HepG2 (cell line): ENCODE results near the gene HMGCS2. TPM values are rescaled to one million over a fixed set of nuclear protein-coding genes. Genes with fewer than 3 reads are reported as not detected.

ENCODE experiments used
- BHLHE40 ChIP-seq: IDR thresholded peaks from 2 replicates; pipeline ENCODE4 v1.6.1; 2011; ENCODE audit warnings: low read length, improper control_type of control experiment
- ESRRA ChIP-seq: sonication (generic); formaldehyde crosslinking; IDR thresholded peaks from 2 replicates; pipeline ENCODE4 v1.5.1; 2020; ENCODE audit warnings: mild to moderate bottlenecking, low read depth, missing genetic modification reagents
- HMG20B ChIP-seq: conservative IDR thresholded peaks from 2 replicates; pipeline ENCODE4 v1.6.1; 2016; ENCODE audit warnings: missing genetic modification reagents, missing compliant biosample characterization
- KAT7 ChIP-seq: IDR thresholded peaks from 2 replicates; pipeline ENCODE4 v1.6.1; 2018; ENCODE audit warnings: borderline replicate concordance, missing compliant biosample characterization
- KAT8 ChIP-seq: IDR thresholded peaks from 2 replicates; pipeline ENCODE4 v1.6.1; 2016; ENCODE audit warnings: missing genetic modification reagents, missing compliant biosample characterization
- KLF9 ChIP-seq: IDR thresholded peaks from 2 replicates; pipeline ENCODE4 v1.6.1; 2016; ENCODE audit warnings: low read depth
- MYC ChIP-seq: sonication (generic); formaldehyde crosslinking; IDR thresholded peaks from 2 replicates; pipeline ENCODE4 v1.9.0; 2021; ENCODE audit warnings: missing genetic modification reagents, borderline replicate concordance
- NFKBIZ ChIP-seq: IDR thresholded peaks from 2 replicates; pipeline ENCODE4 v1.6.1; 2018; ENCODE audit warnings: missing genetic modification reagents, missing compliant biosample characterization
- PHF5A ChIP-seq: IDR thresholded peaks from one replicate; pipeline ENCODE4 v1.6.1; 2018; ENCODE audit warnings: low read depth, missing genetic modification reagents; ENCODE audit not compliant: unreplicated experiment
- SSRP1 ChIP-seq: IDR thresholded peaks from 2 replicates; pipeline ENCODE4 v1.6.1; 2016; ENCODE audit warnings: control low read depth
- ZEB1 ChIP-seq: IDR thresholded peaks from 2 replicates; pipeline ENCODE4 v1.6.1; 2012; ENCODE audit warnings: mild to moderate bottlenecking, low read depth, inconsistent platforms; ENCODE audit not compliant: insufficient replicate concordance
- ZMYM4 ChIP-seq: sonication (generic); formaldehyde crosslinking; IDR thresholded peaks from 2 replicates; pipeline ENCODE4 v1.8.1; 2023; ENCODE audit warnings: mild to moderate bottlenecking, missing genetic modification reagents
- ZNF260 ChIP-seq: sonication (generic); formaldehyde crosslinking; IDR thresholded peaks from 2 replicates; pipeline ENCODE4 v1.4.0; 2020; ENCODE audit warnings: missing genetic modification reagents, low read depth, mild to moderate bottlenecking, borderline replicate concordance
- ZNF350 ChIP-seq: sonication (generic); formaldehyde crosslinking; IDR thresholded peaks from 2 replicates; pipeline ENCODE4 v1.4.0; 2020; ENCODE audit warnings: mild to moderate bottlenecking, low read depth, missing genetic modification reagents, borderline replicate concordance
- ZNF562 ChIP-seq: sonication (generic); formaldehyde crosslinking; IDR thresholded peaks from 2 replicates; pipeline ENCODE4 v1.8.0; 2022; ENCODE audit warnings: missing genetic modification reagents, borderline replicate concordance
- ZNF614 ChIP-seq: IDR thresholded peaks from 2 replicates; pipeline ENCODE4 v1.6.1; 2018; ENCODE audit warnings: missing biosample characterization, missing genetic modification reagents, inconsistent platforms, borderline replicate concordance
- ZNF781 ChIP-seq: sonication (generic); formaldehyde crosslinking; IDR thresholded peaks from 2 replicates; pipeline ENCODE4 v1.5.1; 2020; ENCODE audit warnings: borderline replicate concordance, mild to moderate bottlenecking, missing genetic modification reagents; ENCODE audit errors: not compliant biosample characterization
- polyA plus RNA-seq, 8 experiments: library from polyadenylated mRNA; depleted of rRNA in 3 of 8; stranded (reverse) in 7 of 8; unstranded in 1 of 8; fragments of >200 nt; fragmentation: Illumina TruSeq in 4 of 8; extraction: Trizol in 4 of 8; gene quantifications; 2 replicates each; pipeline versions ENCODE4 v1.2.1 to v1.2.3, GENCODE V29; 2011 to 2016; ENCODE audit warnings: low read depth in 4 of 8, missing spikeins in 1 of 8, mixed read lengths in 1 of 8; ENCODE audit not compliant: insufficient read depth in 1 of 8
- total RNA-seq, 5 experiments: library from RNA; depleted of rRNA; stranded (reverse); fragments of >200 nt; fragmentation: Illumina TruSeq; extraction: Trizol; gene quantifications; 2 replicates each; pipeline ENCODE4 v1.2.3, GENCODE V29; 2016; ENCODE audit warnings: low read depth in 1 of 5
- TF ChIP-seq, protein P1 (sequence below): sonication (generic); formaldehyde crosslinking; IDR thresholded peaks from 2 replicates; pipeline ENCODE4 v1.5.0; 2020; ENCODE audit warnings: mild to moderate bottlenecking, missing genetic modification reagents
- TF ChIP-seq, protein P2 (sequence below): sonication (generic); formaldehyde crosslinking; IDR thresholded peaks from 2 replicates; pipeline ENCODE4 v1.5.1; 2020; ENCODE audit warnings: missing genetic modification reagents, mild to moderate bottlenecking, borderline replicate concordance
- TF ChIP-seq, protein P3 (sequence below): sonication (generic); formaldehyde crosslinking; IDR thresholded peaks from 2 replicates; pipeline ENCODE4 v1.8.0; 2022; ENCODE audit warnings: mild to moderate bottlenecking, missing genetic modification reagents, moderate library complexity
- TF ChIP-seq, protein P4 (sequence below): sonication (generic); formaldehyde crosslinking; IDR thresholded peaks from 2 replicates; pipeline ENCODE4 v1.8.0; 2022; ENCODE audit warnings: mild to moderate bottlenecking, missing genetic modification reagents, moderate library complexity
- TF ChIP-seq, protein P5 (sequence below): sonication (generic); formaldehyde crosslinking; IDR thresholded peaks from 2 replicates; pipeline ENCODE4 v1.4.0; 2020; ENCODE audit warnings: missing genetic modification reagents

Gene HMGCS2
- total and polyA plus RNA-seq, 2 of the 13 experiments (the other 11 are each of a cell fraction or from before 2014, with no cell fraction given), result 0.44 to 1.5 TPM

DNA sequence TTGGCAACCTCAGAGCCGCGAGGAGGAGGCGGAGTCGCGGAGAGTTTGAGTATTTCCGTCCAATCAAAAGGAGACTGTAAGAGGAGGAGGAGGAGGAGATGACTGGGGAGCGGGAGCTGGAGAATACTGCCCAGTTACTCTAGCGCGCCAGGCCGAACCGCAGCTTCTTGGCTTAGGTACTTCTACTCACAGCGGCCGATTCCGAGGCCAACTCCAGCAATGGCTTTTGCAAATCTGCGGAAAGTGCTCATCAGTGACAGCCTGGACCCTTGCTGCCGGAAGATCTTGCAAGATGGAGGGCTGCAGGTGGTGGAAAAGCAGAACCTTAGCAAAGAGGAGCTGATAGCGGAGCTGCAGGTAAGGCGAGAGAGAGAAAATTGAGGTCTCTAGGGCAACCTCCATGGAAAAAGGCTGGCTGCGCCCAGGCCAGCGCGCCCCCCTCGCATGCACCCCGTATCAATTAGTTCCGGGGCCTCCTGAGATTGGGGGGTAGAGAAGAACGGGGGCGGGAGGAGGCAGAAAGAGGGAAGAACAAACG is 56.8 kb downstream of the HMGCS2 start, which contains the start of gene PHGDH (continued):
- TF ChIP-seq ZEB1, result peak; percentile 5
- no peak for TF ChIP-seq MYC (CRISPR knock-in tag)
- no peak; the same call in 1 of the 2 replicates for TF ChIP-seq ZMYM4 (CRISPR knock-in tag)
- TF ChIP-seq ZNF260 (CRISPR knock-in tag), result no peak
- peak; percentile 67; the same call in 1 of the 2 replicates for TF ChIP-seq SSRP1 (CRISPR knock-in tag)
- no peak for TF ChIP-seq PHF5A (CRISPR knock-in tag)
- TF ChIP-seq ESRRA (CRISPR knock-in tag), result no peak
- TF ChIP-seq ZNF562 (CRISPR knock-in tag), result no peak
- TF ChIP-seq, protein P1, sequence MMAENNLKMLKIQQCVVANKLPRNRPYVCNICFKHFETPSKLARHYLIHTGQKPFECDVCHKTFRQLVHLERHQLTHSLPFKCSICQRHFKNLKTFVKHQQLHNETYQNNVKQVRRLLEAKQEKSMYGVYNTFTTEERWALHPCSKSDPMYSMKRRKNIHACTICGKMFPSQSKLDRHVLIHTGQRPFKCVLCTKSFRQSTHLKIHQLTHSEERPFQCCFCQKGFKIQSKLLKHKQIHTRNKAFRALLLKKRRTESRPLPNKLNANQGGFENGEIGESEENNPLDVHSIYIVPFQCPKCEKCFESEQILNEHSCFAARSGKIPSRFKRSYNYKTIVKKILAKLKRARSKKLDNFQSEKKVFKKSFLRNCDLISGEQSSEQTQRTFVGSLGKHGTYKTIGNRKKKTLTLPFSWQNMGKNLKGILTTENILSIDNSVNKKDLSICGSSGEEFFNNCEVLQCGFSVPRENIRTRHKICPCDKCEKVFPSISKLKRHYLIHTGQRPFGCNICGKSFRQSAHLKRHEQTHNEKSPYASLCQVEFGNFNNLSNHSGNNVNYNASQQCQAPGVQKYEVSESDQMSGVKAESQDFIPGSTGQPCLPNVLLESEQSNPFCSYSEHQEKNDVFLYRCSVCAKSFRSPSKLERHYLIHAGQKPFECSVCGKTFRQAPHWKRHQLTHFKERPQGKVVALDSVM, result no peak
- TF ChIP-seq NFKBIZ (CRISPR knock-in tag), result no peak
- TF ChIP-seq, protein P2, sequence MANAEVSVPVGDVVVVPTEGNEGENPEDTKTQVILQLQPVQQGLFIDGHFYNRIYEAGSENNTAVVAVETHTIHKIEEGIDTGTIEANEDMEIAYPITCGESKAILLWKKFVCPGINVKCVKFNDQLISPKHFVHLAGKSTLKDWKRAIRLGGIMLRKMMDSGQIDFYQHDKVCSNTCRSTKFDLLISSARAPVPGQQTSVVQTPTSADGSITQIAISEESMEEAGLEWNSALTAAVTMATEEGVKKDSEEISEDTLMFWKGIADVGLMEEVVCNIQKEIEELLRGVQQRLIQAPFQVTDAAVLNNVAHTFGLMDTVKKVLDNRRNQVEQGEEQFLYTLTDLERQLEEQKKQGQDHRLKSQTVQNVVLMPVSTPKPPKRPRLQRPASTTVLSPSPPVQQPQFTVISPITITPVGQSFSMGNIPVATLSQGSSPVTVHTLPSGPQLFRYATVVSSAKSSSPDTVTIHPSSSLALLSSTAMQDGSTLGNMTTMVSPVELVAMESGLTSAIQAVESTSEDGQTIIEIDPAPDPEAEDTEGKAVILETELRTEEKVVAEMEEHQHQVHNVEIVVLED (CRISPR knock-in tag), result no peak
- TF ChIP-seq ZNF781 (CRISPR knock-in tag), result peak; percentile 60
- TF ChIP-seq, protein P3, sequence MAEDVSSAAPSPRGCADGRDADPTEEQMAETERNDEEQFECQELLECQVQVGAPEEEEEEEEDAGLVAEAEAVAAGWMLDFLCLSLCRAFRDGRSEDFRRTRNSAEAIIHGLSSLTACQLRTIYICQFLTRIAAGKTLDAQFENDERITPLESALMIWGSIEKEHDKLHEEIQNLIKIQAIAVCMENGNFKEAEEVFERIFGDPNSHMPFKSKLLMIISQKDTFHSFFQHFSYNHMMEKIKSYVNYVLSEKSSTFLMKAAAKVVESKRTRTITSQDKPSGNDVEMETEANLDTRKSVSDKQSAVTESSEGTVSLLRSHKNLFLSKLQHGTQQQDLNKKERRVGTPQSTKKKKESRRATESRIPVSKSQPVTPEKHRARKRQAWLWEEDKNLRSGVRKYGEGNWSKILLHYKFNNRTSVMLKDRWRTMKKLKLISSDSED, result 0 out of 2 replicates have a peak, but pooled peaks have one; percentile 21
- TF ChIP-seq KAT8 (CRISPR knock-in tag), result 0 out of 2 replicates have a peak, but pooled peaks have one; percentile 47
- TF ChIP-seq, protein P4, sequence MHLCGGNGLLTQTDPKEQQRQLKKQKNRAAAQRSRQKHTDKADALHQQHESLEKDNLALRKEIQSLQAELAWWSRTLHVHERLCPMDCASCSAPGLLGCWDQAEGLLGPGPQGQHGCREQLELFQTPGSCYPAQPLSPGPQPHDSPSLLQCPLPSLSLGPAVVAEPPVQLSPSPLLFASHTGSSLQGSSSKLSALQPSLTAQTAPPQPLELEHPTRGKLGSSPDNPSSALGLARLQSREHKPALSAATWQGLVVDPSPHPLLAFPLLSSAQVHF, result no peak
- TF ChIP-seq KAT7 (CRISPR knock-in tag), result peak; percentile 69; the same call in 1 of the 2 replicates
- TF ChIP-seq, protein P5, sequence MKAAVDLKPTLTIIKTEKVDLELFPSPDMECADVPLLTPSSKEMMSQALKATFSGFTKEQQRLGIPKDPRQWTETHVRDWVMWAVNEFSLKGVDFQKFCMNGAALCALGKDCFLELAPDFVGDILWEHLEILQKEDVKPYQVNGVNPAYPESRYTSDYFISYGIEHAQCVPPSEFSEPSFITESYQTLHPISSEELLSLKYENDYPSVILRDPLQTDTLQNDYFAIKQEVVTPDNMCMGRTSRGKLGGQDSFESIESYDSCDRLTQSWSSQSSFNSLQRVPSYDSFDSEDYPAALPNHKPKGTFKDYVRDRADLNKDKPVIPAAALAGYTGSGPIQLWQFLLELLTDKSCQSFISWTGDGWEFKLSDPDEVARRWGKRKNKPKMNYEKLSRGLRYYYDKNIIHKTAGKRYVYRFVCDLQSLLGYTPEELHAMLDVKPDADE, result no peak
- TF ChIP-seq ZNF350, result peak; percentile 17; the same call in 1 of the 2 replicates
- TF ChIP-seq HMG20B, result no peak
- no peak for TF ChIP-seq BHLHE40
- TF ChIP-seq ZNF614 (CRISPR knock-in tag), result 0 out of 2 replicates have a peak, but pooled peaks have one; percentile 32
- TF ChIP-seq KLF9, result no peak
